Measurements from ENCODE around the gene ULBP2. TPM values are rescaled to one million over a fixed set of nuclear protein-coding genes. Genes with fewer than 3 reads are reported as not detected.

Gene ULBP2
- total and polyA plus RNA-seq, 2 of the 8 experiments (the other 6 are each of a cell fraction or from before 2014, with no cell fraction given) = 0.05 TPM; not detected in 1

- TF ChIP-seq, protein P1, sequence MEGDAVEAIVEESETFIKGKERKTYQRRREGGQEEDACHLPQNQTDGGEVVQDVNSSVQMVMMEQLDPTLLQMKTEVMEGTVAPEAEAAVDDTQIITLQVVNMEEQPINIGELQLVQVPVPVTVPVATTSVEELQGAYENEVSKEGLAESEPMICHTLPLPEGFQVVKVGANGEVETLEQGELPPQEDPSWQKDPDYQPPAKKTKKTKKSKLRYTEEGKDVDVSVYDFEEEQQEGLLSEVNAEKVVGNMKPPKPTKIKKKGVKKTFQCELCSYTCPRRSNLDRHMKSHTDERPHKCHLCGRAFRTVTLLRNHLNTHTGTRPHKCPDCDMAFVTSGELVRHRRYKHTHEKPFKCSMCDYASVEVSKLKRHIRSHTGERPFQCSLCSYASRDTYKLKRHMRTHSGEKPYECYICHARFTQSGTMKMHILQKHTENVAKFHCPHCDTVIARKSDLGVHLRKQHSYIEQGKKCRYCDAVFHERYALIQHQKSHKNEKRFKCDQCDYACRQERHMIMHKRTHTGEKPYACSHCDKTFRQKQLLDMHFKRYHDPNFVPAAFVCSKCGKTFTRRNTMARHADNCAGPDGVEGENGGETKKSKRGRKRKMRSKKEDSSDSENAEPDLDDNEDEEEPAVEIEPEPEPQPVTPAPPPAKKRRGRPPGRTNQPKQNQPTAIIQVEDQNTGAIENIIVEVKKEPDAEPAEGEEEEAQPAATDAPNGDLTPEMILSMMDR (IDR thresholded peaks at IDR 0.05; ENCODE audit: control extremely low read depth in 1 of 3, insufficient read depth in 1 of 3, low read depth in 1 of 3, low read length in 3 of 3) = no peak
- TF ChIP-seq CEBPB (IDR thresholded peaks at IDR 0.05; ENCODE audit: low read depth, low read length) = no peak
- TF ChIP-seq POLR2AphosphoS5 (IDR thresholded peaks at IDR 0.05; ENCODE audit: low read depth, low read length) = no peak
- no peak for TF ChIP-seq SIX5 (IDR thresholded peaks at IDR 0.05; ENCODE audit: low read depth, low read length)
- TF ChIP-seq SP1 (IDR thresholded peaks at IDR 0.05; ENCODE audit: low read depth, low read length) = peak; percentile 49; the same call in 1 of the 2 replicates
- no peak for TF ChIP-seq KDM5A (IDR thresholded peaks at IDR 0.05; ENCODE audit: low read length)
- TF ChIP-seq RBBP5 (IDR thresholded peaks at IDR 0.05; ENCODE audit: borderline replicate concordance, low read depth, low read length) = no peak
- peak; percentile 40 for TF ChIP-seq EZH2 (IDR thresholded peaks at IDR 0.05; ENCODE audit: low read depth, low read length, severe bottlenecking)
- no peak for TF ChIP-seq NRF1 (IDR thresholded peaks at IDR 0.05; ENCODE audit: low read depth, low read length)
- TF ChIP-seq CTBP2 (IDR thresholded peaks at IDR 0.05; ENCODE audit: borderline replicate concordance, insufficient read depth, insufficient read length, low read length) = peak; percentile 100
- no peak for TF ChIP-seq RAD21 (IDR thresholded peaks at IDR 0.05 in 1 of 2, conservative IDR thresholded peaks at IDR 0.05 in 1 of 2; ENCODE audit: low read depth in 2 of 2, low read length in 2 of 2)
- no peak for TF ChIP-seq TBP (IDR thresholded peaks at IDR 0.05; ENCODE audit: low read depth, low read length)
- no peak for TF ChIP-seq ZNF274 (IDR thresholded peaks at IDR 0.05; ENCODE audit: borderline replicate concordance, extremely low read depth, low read length)
Measured at GRCh38 chr6:149988550-149989346, 46.9 kb downstream of the ULBP2 start (continued).

Data from H1 (cell line).